ENCODE measurements around the gene TH. TPM values are rescaled to one million over a fixed set of nuclear protein-coding genes. Genes with fewer than 3 reads are reported as not detected.

TH gene
- total RNA-seq, 2 experiments from 2014 or later = not detected

DNA sequence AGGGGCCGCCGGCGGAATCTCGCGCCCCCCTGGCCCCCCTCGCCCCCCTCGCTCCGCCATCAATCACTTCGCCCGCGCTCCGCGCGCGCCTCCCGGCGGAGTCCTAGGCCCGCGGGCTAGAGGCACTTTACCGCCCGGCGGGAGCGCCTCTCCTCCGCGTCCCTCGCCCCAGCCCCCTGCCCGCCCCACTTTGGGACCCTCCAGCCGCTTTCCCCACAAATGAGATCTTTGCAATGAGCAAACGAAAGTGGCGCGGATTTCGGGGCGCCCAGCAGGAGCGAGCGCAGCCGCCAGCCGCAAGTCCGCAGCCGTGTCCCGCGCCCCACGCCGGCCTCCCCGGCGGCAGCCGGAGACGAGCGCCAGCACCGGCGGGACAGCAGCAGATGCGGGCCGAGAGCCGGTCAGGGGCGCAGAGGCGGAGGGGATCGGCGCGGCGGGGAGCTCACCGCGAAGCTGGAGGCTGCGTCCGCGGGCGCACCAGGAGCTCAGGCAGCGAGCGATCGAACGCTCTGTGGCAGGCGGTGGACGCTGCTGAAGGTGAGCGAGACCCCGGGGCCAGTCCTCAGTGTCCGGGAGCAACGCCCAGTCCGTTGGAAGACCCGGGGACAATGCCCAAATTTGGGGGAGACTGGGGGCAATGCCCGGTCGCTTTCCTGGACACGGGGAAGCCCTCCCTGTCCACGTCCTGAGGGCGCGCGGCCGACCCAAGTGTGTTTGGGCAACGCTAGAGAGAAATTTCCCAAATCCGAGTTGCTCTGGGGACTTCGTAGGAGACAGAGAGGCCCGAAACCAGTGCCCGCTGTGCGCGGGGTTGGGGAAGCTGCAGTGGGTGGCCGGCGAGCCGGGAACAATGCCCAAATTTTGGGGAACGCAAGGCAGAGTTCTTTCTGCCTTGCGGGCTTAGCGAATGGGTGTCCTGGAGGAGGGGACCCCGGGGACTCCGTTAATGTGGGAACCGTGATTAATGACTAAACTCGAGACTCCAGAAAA, 30.9 kb downstream of the TH start:
- ChIA-PET POLR2A (interaction anchor here (0.9 kb wide), 1 partner anchor 8 kb away, joined by 3 read pairs; no protein-coding TSS in a partner anchor), CTCF (interaction anchor here (1.2 to 1.3 kb wide), 2 partner anchors 11 kb away, joined by 5 to 6 read pairs; no protein-coding TSS in a partner anchor)
- DNase-seq = no peak
- peaks cover 68% of the 10 kb centered on the region for H3K27me3 Mint-ChIP-seq
- no peaks in the 10 kb centered on the region for H3K9me3 Mint-ChIP-seq
- H3K27ac Mint-ChIP-seq = no peak overlapping the region
- H3K36me3 Mint-ChIP-seq (ENCODE audit: low read depth) = no peaks in the 10 kb centered on the region
- no peak overlapping the region for H3K4me3 Mint-ChIP-seq
- H3K4me1 Mint-ChIP-seq = peaks cover 17% of the 10 kb centered on the region

- Mint-ChIP-seq H3K27ac (no peak overlapping the region), H3K9me3 (no peaks in the 10 kb centered on the region), H3K27me3 (peaks cover 63% of the 10 kb centered on the region), H3K4me3 (no peak overlapping the region), H3K4me1 (peaks cover 17% of the 10 kb centered on the region), H3K36me3 (ENCODE audit: low read depth) (no peaks in the 10 kb centered on the region)
- ChIA-PET CTCF (interaction anchor here (1.3 kb wide), 1 partner anchor 12 kb away, joined by 6 read pairs; no protein-coding TSS in a partner anchor), POLR2A (interaction anchor here (0.9 kb wide), 1 partner anchor 9 kb away, joined by 3 read pairs; no protein-coding TSS in a partner anchor)
- no peak for DNase-seq
Observed at GRCh38 chr11:2139621-2140337, 31.8 kb downstream of the TH start.

DNA sequence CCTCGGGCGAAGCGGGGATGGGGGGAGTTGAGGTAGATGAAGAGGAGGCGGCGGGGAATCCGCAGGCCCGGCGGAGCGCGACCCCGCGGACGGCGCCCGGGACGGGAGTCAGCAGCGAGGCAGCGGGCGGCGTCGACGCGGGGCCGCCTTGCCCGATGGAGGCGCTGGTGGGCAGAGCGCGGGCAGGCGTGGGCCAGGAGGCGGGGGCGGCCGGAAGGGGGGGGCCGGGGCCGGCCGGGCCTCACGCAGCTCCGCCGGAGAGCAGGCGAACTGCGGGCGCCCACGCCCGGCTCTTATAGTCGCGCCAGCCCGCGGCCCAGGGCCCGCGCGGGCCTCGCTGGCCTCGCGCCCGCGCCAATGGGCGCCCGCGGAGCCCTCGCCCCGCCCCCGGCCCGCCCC, 32.5 kb downstream of the TH start, which contains the start of gene IGF2:
Gene IGF2, minus strand, starts transcription at position 267 of the 399 bp plus-strand sequence. CDS start 3,866 bp downstream, outside the sequence.
- H3K4me1 Mint-ChIP-seq = peaks cover 17% of the 10 kb centered on the region
- ChIA-PET POLR2A (no interaction called here), CTCF (no interaction called here)
- no peaks in the 10 kb centered on the region for H3K36me3 Mint-ChIP-seq (ENCODE audit: low read depth)
- no peaks in the 10 kb centered on the region for H3K9me3 Mint-ChIP-seq
- H3K27ac Mint-ChIP-seq = no peak within 1 kb of the TSS
- DNase-seq = no peak
- H3K4me3 Mint-ChIP-seq = no peak within 1 kb of the TSS
- H3K27me3 Mint-ChIP-seq = peaks cover 59% of the 10 kb centered on the region

DNA sequence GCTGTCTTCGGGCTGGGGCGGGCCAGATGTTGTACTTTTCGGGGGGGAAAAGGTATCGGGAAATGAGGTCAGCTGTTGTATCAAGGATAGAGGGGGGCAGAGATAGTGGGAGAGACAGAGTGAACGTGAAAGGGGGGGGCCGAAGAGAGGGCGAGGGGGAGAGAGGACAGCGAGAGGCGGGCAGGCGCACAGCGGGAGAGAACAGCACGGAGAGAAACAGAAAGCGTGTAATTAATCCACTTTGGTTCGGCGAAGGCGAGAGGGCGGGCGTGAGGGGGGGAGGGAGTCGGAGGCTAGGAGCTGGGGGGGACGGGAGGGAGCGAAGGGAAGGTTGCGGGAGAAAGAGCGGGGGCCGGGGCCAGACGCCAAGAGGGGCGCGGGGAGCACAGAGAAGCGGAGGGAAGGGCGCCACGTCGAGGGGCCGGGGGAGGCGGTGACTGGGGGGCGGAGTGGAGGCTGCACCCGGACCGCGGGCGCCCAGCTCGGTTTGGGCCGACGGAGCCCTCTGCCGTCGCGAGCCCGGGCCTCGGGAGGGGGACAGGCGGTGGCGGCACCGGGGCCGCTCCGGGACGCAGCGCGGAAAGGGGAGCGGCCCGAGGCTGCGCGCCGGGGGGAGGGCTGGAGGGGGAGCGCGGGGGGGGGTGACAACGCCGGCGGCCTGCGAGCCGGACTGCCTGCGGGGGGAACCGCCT, 33.0 kb downstream of the TH start:
- ChIA-PET POLR2A (no interaction called here), CTCF (no interaction called here)
- Mint-ChIP-seq H3K9me3 (no peaks in the 10 kb centered on the region), H3K4me3 (no peak overlapping the region), H3K27me3 (peaks cover 61% of the 10 kb centered on the region), H3K27ac (no peak overlapping the region), H3K4me1 (peaks cover 16% of the 10 kb centered on the region), H3K36me3 (ENCODE audit: low read depth) (no peaks in the 10 kb centered on the region)
- no peak for DNase-seq

GRCh38 chr11:2138068-2138430, 33.6 kb downstream of the TH start:
- no peak for DNase-seq
- ChIA-PET CTCF (no interaction called here), POLR2A (no interaction called here)
- Mint-ChIP-seq H3K27me3 (peaks cover 62% of the 10 kb centered on the region), H3K4me3 (no peak overlapping the region), H3K9me3 (no peaks in the 10 kb centered on the region), H3K27ac (no peak overlapping the region), H3K36me3 (ENCODE audit: low read depth) (no peaks in the 10 kb centered on the region), H3K4me1 (peaks cover 14% of the 10 kb centered on the region)

DNA sequence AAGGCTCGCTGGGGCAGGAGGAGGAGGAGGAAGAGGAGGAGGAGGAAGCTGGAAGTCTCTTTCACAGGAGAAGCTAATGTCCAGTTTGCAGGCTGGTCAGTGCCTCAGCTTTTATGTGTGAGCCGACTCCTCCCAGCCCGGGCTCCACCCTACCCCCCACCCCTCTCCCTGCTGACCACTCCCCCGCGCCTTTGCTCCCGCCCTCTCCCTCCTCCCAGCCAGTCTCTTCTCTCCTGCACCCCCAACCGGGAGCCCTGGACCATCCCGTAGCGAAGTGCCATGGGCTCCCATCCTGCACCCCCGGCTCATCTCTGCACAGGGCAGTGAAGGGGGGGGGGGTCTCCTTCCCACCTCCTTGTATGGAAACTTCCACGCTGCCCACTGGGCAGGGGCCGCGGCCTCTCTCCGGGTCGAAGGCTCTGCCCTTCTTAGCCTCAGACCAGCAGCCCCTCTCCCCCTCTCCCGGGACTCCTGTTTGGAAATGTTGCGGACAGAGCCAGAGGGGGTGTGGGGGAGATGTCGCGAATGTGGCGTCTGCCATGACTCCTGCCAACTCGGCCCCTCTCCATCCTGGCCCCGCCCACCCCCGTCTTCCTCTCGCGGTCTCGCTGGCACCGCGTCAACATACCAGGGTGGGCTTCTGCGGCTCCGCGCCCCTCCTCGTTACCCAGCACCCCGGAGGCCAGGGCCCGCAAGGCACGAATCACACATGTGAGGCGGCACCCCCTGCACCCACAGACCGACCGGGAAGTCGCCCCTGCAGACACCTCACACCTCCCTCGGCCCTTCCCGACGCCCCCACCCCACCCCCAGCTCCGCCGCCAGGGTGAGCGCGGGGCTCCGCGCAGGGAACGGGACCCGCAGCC, 34.2 kb downstream of the TH start:
- no peak overlapping the region for H3K27ac Mint-ChIP-seq

DNA sequence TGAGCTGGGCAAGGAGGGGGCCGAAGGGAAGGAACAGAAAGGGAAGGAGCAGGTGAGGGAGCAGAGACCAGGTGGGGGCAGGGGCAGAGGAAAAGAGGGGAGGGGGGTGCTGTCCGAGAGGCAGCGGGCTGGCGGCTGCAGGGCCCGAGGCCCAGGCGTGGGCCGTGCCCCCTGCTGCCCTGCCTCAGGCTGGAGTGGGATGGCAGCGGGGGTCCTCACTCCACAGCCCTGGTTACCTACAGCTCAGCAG, 34.7 kb downstream of the TH start:
- no peak overlapping the region for H3K27ac Mint-ChIP-seq
- H3K4me1 Mint-ChIP-seq = peaks cover 5% of the 10 kb centered on the region
- H3K9me3 Mint-ChIP-seq = no peaks in the 10 kb centered on the region
- H3K27me3 Mint-ChIP-seq = peaks cover 53% of the 10 kb centered on the region
- no peak for DNase-seq
- CTCF ChIA-PET = no interaction called here
- POLR2A ChIA-PET = no interaction called here
- H3K36me3 Mint-ChIP-seq (ENCODE audit: low read depth) = no peaks in the 10 kb centered on the region
- no peak overlapping the region for H3K4me3 Mint-ChIP-seq

More for the DNA sequence above, 34.2 kb downstream of the TH start:
- H3K4me1 Mint-ChIP-seq = peaks cover 8% of the 10 kb centered on the region
- H3K9me3 Mint-ChIP-seq = no peaks in the 10 kb centered on the region
- H3K36me3 Mint-ChIP-seq (ENCODE audit: low read depth) = no peaks in the 10 kb centered on the region
- CTCF ChIA-PET = no interaction called here
- POLR2A ChIA-PET = no interaction called here
- no peak overlapping the region for H3K4me3 Mint-ChIP-seq
- DNase-seq = no peak
- H3K27me3 Mint-ChIP-seq = peaks cover 56% of the 10 kb centered on the region

DNA sequence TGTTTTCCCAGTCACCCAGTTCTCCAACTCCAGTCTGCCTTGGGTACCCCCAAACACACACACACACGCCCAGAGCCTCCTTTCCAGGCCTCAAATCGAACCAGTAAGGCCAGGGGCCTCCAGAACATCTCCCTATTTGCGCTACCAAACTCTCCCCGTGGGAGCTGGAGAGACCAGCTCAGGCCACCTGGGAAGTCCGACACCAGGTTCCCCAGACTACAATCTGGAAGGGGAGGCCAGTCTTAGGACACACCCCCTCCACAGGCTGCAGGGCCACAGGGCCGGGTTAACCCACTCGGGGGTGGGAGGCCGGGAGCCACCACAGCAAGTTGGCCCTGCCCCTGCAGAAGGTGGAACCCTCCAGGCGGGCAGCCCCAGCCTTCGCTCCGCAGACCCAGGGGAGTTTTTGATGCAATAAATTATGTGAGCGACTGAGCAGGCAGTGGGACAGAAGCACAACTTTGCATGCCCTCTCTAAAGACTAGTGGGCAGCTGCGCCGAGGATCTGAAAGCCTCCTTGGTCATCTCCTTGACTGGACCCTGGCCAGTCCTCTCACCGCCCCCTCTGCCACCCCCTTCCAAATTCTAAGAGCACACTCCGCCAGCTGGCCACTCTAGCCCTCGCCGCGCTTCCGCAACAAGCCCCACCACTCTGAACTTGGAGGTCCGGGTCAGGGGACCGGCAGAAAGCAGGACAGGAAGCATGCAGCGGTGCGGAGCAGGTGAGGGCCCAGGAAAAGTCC, 35.2 kb downstream of the TH start:
- Mint-ChIP-seq H3K27me3 (peaks cover 55% of the 10 kb centered on the region), H3K36me3 (ENCODE audit: low read depth) (no peaks in the 10 kb centered on the region), H3K9me3 (peaks cover 2% of the 10 kb centered on the region), H3K4me1 (peaks cover 4% of the 10 kb centered on the region), H3K27ac (no peak overlapping the region), H3K4me3 (no peak overlapping the region)
- CTCF ChIA-PET = no interaction called here
- DNase-seq = no peak
- POLR2A ChIA-PET = no interaction called here

- DNase-seq = no peak
- ChIA-PET POLR2A (no interaction called here), CTCF (no interaction called here)
- Mint-ChIP-seq H3K36me3 (ENCODE audit: low read depth) (no peaks in the 10 kb centered on the region), H3K4me1 (peaks cover 3% of the 10 kb centered on the region), H3K4me3 (no peak overlapping the region), H3K9me3 (peaks cover 5% of the 10 kb centered on the region), H3K27ac (no peak overlapping the region), H3K27me3 (peaks cover 52% of the 10 kb centered on the region)
Observed at GRCh38 chr11:2135648-2136201, 35.9 kb downstream of the TH start.

- no peak for DNase-seq
- no peak overlapping the region for H3K27ac Mint-ChIP-seq
- H3K36me3 Mint-ChIP-seq (ENCODE audit: low read depth) = no peaks in the 10 kb centered on the region
- peaks cover 50% of the 10 kb centered on the region for H3K27me3 Mint-ChIP-seq
- ChIA-PET POLR2A (no interaction called here), CTCF (no interaction called here)
- peaks cover 3% of the 10 kb centered on the region for H3K4me1 Mint-ChIP-seq
- no peak overlapping the region for H3K4me3 Mint-ChIP-seq
- peaks cover 5% of the 10 kb centered on the region for H3K9me3 Mint-ChIP-seq
Observed at GRCh38 chr11:2135018-2135569, 36.5 kb downstream of the TH start.

GRCh38 chr11:2134022-2135010, 37.3 kb downstream of the TH start:
- Mint-ChIP-seq H3K9me3 (peaks cover 5% of the 10 kb centered on the region), H3K27ac (no peak overlapping the region), H3K4me3 (no peak overlapping the region), H3K36me3 (ENCODE audit: low read depth) (no peaks in the 10 kb centered on the region), H3K4me1 (peaks cover 3% of the 10 kb centered on the region), H3K27me3 (peaks cover 48% of the 10 kb centered on the region)
- no peak for DNase-seq
- ChIA-PET CTCF (interaction anchor here (0.9 kb wide), 1 partner anchor 17 kb away, joined by 3 read pairs; no protein-coding TSS in a partner anchor), POLR2A (no interaction called here)
